Keratinocyte (primary cell): ENCODE results near the gene ADGRG4. TPM values are rescaled to one million over a fixed set of nuclear protein-coding genes. Genes with fewer than 3 reads are reported as not detected.
"Not testable (repeated sequence)": the region's sequence is repeated elsewhere in the genome, so short reads cannot be mapped to it uniquely, and the experiment has no call there.

Experiments
- DNase-seq: peaks from one replicate; pipeline ENCODE4 v3.0.0-alpha.2; 2011; ENCODE audit warnings: low read depth, missing footprints, low spot score
- FAIRE-seq: peaks from 2 replicates; lab custom pipeline; 2011; peaks lifted over from hg19 to GRCh38; lab: Jason Lieb, UNC
- H2AFZ ChIP-seq: 2 replicates; pipeline ENCODE4 v1.6.0; 2012; ENCODE audit warnings: low read length, control low read depth, inconsistent platforms; ENCODE audit not compliant: control insufficient read depth
- H3K27ac ChIP-seq: 2 replicates; pipeline ENCODE4 v1.5.1; 2011; ENCODE audit warnings: low read length; ENCODE audit not compliant: control insufficient read depth, insufficient read depth
- H3K27me3 ChIP-seq: 3 replicates; pipeline ENCODE4 v1.6.0; 2011; ENCODE audit warnings: low read length; ENCODE audit not compliant: control insufficient read depth, insufficient read depth; ENCODE audit errors: extremely low read depth
- H3K36me3 ChIP-seq, 2 experiments: 2 replicates in 1 of 2; 3 replicates in 1 of 2; pipeline ENCODE4 v1.5.1; 2011; ENCODE audit warnings: low read length in 2 of 2, mild to moderate bottlenecking in 1 of 2; ENCODE audit not compliant: control insufficient read depth in 2 of 2, insufficient read depth in 2 of 2; ENCODE audit errors: extremely low read depth in 1 of 2
- H3K4me1 ChIP-seq: 3 replicates; pipeline ENCODE4 v1.5.1; 2011; ENCODE audit warnings: low read length; ENCODE audit not compliant: control insufficient read depth, insufficient read depth; ENCODE audit errors: extremely low read depth
- H3K4me2 ChIP-seq: 3 replicates; pipeline ENCODE4 v1.6.0; 2011; ENCODE audit warnings: low read depth, low read length; ENCODE audit not compliant: control insufficient read depth, insufficient read depth; ENCODE audit errors: extremely low read depth
- H3K4me3 ChIP-seq, 3 experiments: fragments of 200-600 bp in 1 of 3; sonication (generic) in 1 of 3; 2 replicates in 2 of 3; 3 replicates in 1 of 3; pipeline ENCODE4 v1.5.1; 2011 to 2016; ENCODE audit warnings: low read length in 3 of 3, mild to moderate bottlenecking in 3 of 3, control low read depth in 2 of 3, inconsistent platforms in 1 of 3, low read depth in 1 of 3, mixed read lengths in 1 of 3, mixed run types in 1 of 3, moderate library complexity in 1 of 3; ENCODE audit not compliant: control insufficient read depth in 2 of 3, insufficient read depth in 2 of 3; ENCODE audit errors: extremely low read depth in 1 of 3
- H3K79me2 ChIP-seq: 2 replicates; pipeline ENCODE4 v1.6.0; 2012; ENCODE audit warnings: low read length; ENCODE audit not compliant: control insufficient read depth, insufficient read depth
- H3K9ac ChIP-seq: 3 replicates; pipeline ENCODE4 v1.6.0; 2011; ENCODE audit warnings: low read length; ENCODE audit not compliant: control insufficient read depth, insufficient read depth; ENCODE audit errors: extremely low read depth
- H3K9me1 ChIP-seq: 3 replicates; pipeline ENCODE4 v1.6.0; 2011; ENCODE audit warnings: low read length; ENCODE audit not compliant: control insufficient read depth, insufficient read depth; ENCODE audit errors: extremely low read depth
- H3K9me3 ChIP-seq: 2 replicates; pipeline ENCODE4 v1.5.1; 2012; ENCODE audit warnings: low read depth, low read length; ENCODE audit not compliant: control insufficient read depth
- H4K20me1 ChIP-seq: 3 replicates; pipeline ENCODE4 v1.6.0; 2011; ENCODE audit warnings: low read length; ENCODE audit not compliant: control insufficient read depth, insufficient read depth; ENCODE audit errors: extremely low read depth
- CTCF ChIP-seq, 3 experiments: IDR thresholded peaks in 1 of 3; conservative IDR thresholded peaks in 1 of 3; optimal IDR thresholded peaks in 1 of 3; 2 replicates in 2 of 3; 3 replicates in 1 of 3; pipeline versions ENCODE3 to v1.5.1; 2011; ENCODE audit warnings: low read length in 3 of 3, mild to moderate bottlenecking in 3 of 3, moderate library complexity in 2 of 3, control low read depth in 1 of 3, inconsistent platforms in 1 of 3; ENCODE audit not compliant: insufficient read depth in 2 of 3; ENCODE audit errors: extremely low read depth in 1 of 3
- EZH2 ChIP-seq: IDR thresholded peaks from one replicate; pipeline ENCODE4 v1.6.1; 2012; ENCODE audit warnings: inconsistent platforms, mild to moderate bottlenecking, low read length, moderate library complexity
- dilution Hi-C: fragments of 300-500 bp; cut with MboI; formaldehyde crosslinking; loops from one replicate; pipeline ENCODE4 v1.7.0; 2020; ENCODE audit warnings: low sequenced_read_pairs; ENCODE audit not compliant: extremely low pct_ligation_motif_present
- polyA plus RNA-seq, 5 experiments: library from polyadenylated mRNA; depleted of rRNA in 3 of 5; stranded (reverse) in 3 of 5; stranded (forward) in 1 of 5; unstranded in 1 of 5; fragments of >200 nt; gene quantifications; 1 replicate in 1 of 5; 2 replicates in 3 of 5; 3 replicates in 1 of 5; pipeline versions ENCODE4 v1.2.1 to v1.2.3, GENCODE V29; 2011 to 2012; ENCODE audit warnings: missing spikeins in 2 of 5, low read depth in 1 of 5, low replicate concordance in 1 of 5

ADGRG4 gene
- polyA plus RNA-seq, 1 donor (not counting 4 experiments of a cell fraction or from before 2014, with no cell fraction given): not detected

GRCh38 chrX:136438192-136438591 is 137.4 kb downstream of the ADGRG4 start:
- no peak overlapping the region for H3K27ac ChIP-seq
- H3K9ac ChIP-seq: no peak overlapping the region
- H3K79me2 ChIP-seq: no peaks in the 10 kb centered on the region
- dilution Hi-C loops: no loop called here
- no peaks in the 10 kb centered on the region for H3K27me3 ChIP-seq
- H3K4me2 ChIP-seq: no peak overlapping the region
- TF ChIP-seq EZH2 (no peak), CTCF (optimal IDR thresholded peaks at IDR 0.05 in 1 of 3, IDR thresholded peaks at IDR 0.05 in 1 of 3, conservative IDR thresholded peaks at IDR 0.05 in 1 of 3; ENCODE audit: extremely low read depth in 1 of 3, insufficient read depth in 2 of 3, low read length in 3 of 3) (no peak)
- H2AFZ ChIP-seq: no peak overlapping the region
- no peaks in the 10 kb centered on the region for H4K20me1 ChIP-seq
- H3K9me3 ChIP-seq: no peaks in the 10 kb centered on the region
- FAIRE-seq (no peak), DNase-seq (no peak)
- no peak overlapping the region for H3K4me3 ChIP-seq
- H3K4me1 ChIP-seq: no peaks in the 10 kb centered on the region
- no peaks in the 10 kb centered on the region for H3K9me1 ChIP-seq
- no peaks in the 10 kb centered on the region for H3K36me3 ChIP-seq

GRCh38 chrX:136445674-136446073 is 144.9 kb downstream of the ADGRG4 start:
- dilution Hi-C loops, H4K20me1 ChIP-seq, DNase-seq, H3K9me1 ChIP-seq, H2AFZ ChIP-seq, H3K9me3 ChIP-seq, H3K27ac ChIP-seq, H3K36me3 ChIP-seq, H3K27me3 ChIP-seq, H3K4me3 ChIP-seq, H3K4me1 ChIP-seq, H3K79me2 ChIP-seq, H3K9ac ChIP-seq, H3K4me2 ChIP-seq, FAIRE-seq: not testable (repeated sequence)

- Histone ChIP-seq H4K20me1 (no peaks in the 10 kb centered on the region), H3K9me1 (no peaks in the 10 kb centered on the region), H3K79me2 (no peaks in the 10 kb centered on the region), H3K9ac (no peak overlapping the region), H3K4me3 (no peak overlapping the region), H3K4me2 (no peak overlapping the region), H3K36me3 (no peaks in the 10 kb centered on the region), H3K9me3 (no peaks in the 10 kb centered on the region), H3K27me3 (no peaks in the 10 kb centered on the region), H2AFZ (no peak overlapping the region), H3K27ac (no peak overlapping the region), H3K4me1 (no peaks in the 10 kb centered on the region)
- TF ChIP-seq CTCF (optimal IDR thresholded peaks at IDR 0.05 in 1 of 3, IDR thresholded peaks at IDR 0.05 in 1 of 3, conservative IDR thresholded peaks at IDR 0.05 in 1 of 3; ENCODE audit: extremely low read depth in 1 of 3, insufficient read depth in 2 of 3, low read length in 3 of 3): no peak
- no peak for TF ChIP-seq EZH2
- dilution Hi-C loops: no loop called here
- FAIRE-seq (no peak), DNase-seq (no peak)
Observed at GRCh38 chrX:136446208-136446607, 145.4 kb downstream of the ADGRG4 start.
